Stromal cell of bone marrow (primary cell): ENCODE results near the gene TCEANC2.
"Not testable (repeated sequence)": the region's sequence is repeated elsewhere in the genome, so short reads cannot be mapped to it uniquely, and the experiment has no call there.

ENCODE experiments used
- DNase-seq: peaks from one replicate; pipeline ENCODE4 v3.0.0-alpha.2; 2012; ENCODE audit warnings: low read depth

The TCEANC2 gene

GRCh38 chr1:54027848-54028247 lies 25.6 kb upstream of the TCEANC2 start:
- DNase-seq: no peak

- DNase-seq: no peak
Measured at GRCh38 chr1:54028306-54029251, 24.8 kb upstream of the TCEANC2 start.

DNA sequence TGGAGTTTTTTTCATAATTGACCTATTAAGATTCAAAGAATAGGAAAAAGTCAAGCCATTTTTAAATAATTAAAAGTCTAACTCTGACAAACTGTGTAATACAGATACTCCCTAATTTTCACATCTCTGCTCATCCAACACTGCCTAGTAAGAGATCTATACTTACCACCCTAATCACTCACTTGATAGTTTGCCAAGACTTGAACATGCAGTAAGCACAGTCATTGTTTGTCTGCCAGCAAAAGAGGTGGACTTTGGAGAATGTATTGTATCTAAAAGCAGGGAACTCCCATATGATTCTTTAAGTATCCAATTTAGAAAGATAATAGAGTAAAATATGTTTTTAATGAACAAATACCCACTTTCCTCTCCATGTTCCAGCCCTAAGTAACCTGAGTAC lies 15.9 kb upstream of the TCEANC2 start:
- no peak for DNase-seq

GRCh38 chr1:54041806-54042205 lies 11.6 kb upstream of the TCEANC2 start:
- DNase-seq: no peak

- DNase-seq: no peak
Measured at GRCh38 chr1:54045496-54045895, 7.9 kb upstream of the TCEANC2 start.

DNA sequence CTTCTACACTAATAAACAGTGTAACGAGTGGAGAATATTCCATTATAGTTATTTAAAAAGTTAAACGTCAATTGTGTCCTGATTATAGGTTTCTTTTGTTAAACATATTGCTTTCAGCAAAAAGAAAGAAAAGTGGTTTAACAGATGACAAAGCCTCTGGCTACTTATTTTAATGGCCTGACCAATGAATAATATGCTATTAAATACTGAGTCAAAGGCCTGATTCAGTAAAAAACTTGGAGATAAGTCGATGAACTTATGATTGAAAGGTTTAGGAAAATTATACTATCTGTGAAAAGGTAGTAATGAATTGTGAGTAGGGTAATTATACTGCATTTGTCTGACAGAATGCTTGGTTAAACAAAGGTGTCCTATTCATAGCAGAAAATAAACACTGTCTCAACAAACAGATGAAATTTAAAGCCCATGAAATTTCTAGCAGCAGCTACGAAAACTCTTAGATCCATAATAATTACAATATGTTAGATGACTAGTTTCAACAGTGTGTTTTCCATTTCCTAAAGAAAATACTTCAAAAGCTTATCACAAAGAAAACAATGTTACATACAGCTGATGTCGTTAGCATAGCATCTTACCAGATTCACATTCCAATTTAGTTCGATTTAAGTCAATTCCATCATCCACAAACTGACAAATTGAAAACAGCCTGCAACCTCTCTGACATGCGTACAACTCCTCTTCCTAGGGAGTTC lies 6.6 kb upstream of the TCEANC2 start:
- no peak for DNase-seq

DNA sequence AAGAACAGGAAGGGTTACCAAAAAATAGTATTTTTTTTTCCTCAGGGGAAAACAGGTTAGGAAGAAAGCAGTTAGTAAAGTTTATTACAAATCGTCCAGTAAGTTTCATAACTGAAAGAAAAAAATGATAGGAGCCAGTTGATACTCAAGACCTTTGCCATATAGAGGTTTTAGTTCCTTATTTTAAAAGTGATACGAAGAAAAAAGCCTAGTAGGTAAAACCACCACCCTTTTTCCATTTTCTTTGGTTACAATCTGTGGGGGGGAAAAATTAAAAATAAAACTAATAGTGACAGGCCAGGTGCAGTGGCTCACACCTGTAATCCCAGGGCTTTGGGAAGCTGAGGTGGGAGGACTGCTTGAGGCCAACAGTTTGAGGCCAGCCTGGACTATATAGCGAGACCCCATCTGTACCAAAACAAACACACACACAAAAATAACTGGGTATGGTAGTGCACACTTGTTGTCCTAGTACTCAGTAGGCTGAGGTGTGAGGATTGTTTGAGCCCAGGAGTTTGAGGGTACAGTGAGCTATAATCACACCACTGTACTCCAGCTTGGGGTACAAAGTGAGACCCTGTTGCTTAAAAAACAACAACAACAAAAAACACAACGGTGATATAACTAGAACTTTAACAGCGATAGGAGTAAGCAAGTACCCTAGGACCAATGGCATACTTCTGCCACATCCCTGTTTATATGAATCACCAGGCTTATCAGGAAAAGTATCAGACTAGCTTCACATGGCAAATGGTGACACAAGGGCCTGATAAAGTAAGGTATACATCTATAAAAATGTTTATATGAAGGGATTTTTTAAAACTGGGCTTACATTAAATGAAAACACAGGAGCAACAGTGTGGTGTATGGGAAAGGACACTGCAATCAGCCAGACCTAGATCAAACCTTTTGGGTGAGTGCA lies 5.8 kb upstream of the TCEANC2 start:
- DNase-seq: no peak

- not testable (repeated sequence) for DNase-seq
Measured at GRCh38 chr1:54050435-54050834, 3.0 kb upstream of the TCEANC2 start.

DNA sequence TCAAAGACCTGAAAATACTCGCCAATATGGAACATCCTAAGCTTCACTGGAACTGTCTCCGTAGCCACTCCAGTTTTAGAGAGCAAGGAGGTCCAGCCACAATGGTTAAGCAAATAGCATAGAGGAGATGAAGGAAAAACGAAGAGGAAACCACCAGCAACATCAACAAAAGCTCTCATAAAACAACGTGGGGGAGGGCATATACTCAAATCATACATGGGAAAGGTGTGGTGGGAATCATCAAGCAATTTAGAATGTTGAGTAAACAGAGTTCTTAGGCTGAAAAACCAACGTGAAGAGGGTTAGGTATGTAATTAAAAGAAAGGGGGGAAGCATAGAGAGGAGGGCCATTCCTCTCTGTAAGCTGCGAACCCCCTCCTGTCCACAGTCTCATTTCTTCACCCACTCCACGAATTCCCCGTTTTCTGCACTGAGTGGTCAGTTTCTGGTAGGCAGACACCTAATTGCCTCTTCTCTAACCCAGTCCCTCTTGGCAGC lies 1.4 kb upstream of the TCEANC2 start:
- no peak for DNase-seq

GRCh38 chr1:54052431-54052933 lies 926 bp upstream of the TCEANC2 start:
- no peak for DNase-seq

DNA sequence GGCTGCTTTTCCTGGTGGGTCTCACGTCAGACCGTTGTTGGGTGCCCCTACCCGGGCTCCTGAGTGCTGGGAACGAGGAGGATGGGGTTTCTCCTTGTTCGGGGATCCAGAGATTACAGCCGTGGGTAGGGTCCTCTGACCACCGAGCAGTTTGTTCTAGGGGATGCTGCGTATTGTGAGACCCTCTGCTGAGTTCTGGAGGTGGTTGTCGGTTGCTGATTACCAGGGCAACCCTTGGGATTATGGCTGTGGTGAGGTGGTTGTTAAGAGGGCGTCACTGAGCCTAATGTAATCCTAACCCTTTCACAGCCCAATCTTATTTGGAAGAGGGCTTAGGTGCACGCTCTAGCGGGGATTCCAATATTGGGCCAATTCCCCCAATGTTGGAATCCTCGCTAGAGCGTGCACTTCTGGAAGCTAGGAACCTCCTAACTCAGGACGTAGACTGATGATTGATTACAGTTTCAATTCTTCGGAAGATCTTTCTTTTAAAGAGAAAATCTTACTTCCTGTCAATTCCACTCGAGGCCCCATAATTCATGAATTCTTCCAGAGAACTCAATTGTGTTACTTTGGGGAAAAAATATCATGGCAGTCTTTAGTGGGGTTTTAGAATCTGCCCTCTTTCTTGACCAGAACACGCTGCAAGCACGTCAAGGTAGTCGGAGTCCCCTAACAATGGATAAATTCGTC lies 483 bp downstream of the TCEANC2 start:
- no peak for DNase-seq

DNA sequence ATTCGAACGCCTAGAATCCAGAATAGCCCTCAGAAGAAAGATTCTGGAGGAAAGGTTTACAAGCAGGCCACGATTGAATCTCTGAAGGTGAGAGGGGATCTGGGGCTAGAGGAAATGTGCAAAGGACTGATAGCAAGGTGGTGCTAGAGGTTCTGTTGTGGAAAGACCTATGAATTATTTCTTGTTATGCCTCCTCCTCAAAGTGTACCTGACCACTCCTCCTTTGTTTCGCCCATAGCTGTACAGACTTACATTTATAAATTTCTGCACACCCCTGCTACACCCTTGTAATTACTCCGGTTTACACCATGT lies 986 bp downstream of the TCEANC2 start:
- no peak for DNase-seq

DNA sequence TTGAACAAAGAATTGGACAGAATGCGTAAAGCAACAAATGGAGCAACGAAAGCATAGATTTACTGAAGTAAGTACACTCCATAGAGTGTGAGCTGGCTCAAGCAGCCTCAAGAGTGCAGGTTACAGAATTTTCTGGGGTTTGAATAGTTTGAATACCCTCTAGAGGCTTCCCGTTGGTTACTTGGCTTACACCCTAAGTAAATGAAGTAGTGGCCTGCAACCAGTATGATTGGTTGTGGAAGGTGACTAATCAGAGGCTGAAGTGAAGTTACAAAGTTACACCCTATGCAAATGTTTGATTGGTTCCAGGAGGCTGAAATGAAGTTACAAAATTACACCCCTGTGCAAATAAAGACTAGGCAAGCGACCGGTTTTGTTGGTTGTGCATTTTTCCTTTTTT lies 10.9 kb downstream of the TCEANC2 start:
- DNase-seq: no peak

- DNase-seq: no peak
Measured at GRCh38 chr1:54069791-54070170, 16.4 kb downstream of the TCEANC2 start.

DNA sequence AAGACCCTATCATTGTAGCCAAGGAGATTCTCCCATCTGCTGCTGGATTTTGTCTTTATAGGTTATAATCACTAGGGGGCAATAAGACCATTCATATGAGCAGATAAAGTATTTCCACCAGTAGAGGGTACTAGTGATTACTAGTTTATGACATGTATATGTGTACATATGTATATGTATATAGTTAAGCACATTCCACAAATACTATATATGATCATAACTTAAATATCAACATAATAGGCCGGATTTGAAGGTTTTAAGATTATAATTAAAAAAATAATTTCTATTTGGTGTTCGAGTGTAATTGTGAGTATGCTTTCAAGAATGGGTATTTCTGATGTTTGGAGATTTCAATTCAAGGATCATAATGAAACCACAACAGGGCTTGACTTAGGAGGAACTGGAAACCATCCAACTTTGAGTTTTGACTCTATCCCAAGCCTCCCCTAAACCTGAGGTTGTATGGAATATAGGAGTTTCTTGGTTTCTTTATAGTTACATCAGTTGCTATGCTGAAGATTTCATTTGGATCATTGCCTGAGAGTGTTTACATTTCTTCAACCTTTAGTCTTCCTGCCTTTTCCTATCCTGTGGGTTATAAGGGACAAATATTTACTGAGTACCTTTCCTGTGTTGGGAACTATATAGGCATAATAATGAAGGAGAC lies 16.9 kb downstream of the TCEANC2 start:
- no peak for DNase-seq

DNA sequence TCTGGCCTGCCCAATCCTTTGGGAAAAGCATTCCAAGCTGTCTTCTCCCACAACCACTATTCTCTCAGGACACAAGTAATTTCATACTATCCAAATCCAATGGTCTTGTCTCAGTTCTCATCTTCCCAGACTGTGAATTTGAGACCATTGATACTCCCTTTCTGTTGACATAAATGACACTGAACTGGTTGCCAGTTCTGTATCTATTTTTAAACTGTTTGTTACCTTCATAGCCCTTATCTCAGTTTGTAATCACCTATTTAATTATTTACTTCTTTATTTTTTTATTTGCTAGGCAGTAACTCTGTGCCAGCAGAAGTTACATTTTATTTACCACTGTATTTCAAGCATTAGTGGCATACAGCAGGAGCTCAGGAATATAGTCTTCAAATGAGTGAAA lies 24.0 kb downstream of the TCEANC2 start:
- no peak for DNase-seq

GRCh38 chr1:54080598-54081049 lies 27.2 kb downstream of the TCEANC2 start:
- DNase-seq: no peak

DNA sequence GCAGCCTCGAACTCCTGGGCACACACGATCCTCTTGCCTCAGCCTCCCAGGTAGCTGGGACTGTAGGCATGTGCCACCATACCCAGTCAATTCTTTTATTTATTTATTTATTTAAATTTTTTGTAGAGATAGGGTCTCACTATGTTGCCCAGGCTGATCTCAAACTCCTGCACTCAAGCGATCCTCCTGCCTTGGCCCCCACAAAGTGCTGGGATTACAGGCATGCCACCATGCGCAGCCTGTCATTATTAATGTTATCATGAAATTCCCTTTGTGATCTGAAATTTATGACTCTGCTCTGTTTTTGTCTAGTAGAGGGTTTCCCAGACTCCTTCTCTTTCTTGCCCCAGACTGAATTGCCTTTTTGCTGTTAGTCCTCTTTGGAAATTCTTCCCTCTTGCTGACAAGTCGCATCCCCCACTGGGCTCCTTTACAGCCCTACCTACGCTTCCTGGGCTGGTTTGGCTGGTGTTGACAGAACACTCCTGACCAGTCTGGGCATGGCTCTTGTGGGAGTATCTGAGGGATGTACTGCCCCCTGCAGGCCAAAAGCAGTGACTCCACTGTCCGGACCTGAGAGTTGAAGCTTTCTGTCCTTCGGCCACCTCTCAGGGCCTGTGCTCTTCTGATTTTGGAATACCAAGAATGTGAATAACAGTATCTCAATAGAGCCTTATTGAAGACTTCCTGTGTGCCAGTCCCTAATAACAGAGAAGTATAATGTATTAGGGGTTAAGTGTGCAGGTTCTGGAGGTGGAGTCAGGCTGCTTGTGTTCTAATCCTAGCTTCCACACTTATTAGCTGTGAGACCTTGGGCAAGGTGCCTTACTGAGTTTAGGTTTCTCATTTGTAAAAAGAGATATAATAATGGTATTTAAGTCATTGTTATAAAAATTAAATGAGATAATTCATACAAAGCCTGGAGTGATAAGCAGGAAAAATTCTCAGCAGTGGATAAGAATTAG lies 28.2 kb downstream of the TCEANC2 start:
- peak; percentile 14 for DNase-seq

GRCh38 chr1:54084794-54085193 lies 31.4 kb downstream of the TCEANC2 start:
- no peak for DNase-seq

DNA sequence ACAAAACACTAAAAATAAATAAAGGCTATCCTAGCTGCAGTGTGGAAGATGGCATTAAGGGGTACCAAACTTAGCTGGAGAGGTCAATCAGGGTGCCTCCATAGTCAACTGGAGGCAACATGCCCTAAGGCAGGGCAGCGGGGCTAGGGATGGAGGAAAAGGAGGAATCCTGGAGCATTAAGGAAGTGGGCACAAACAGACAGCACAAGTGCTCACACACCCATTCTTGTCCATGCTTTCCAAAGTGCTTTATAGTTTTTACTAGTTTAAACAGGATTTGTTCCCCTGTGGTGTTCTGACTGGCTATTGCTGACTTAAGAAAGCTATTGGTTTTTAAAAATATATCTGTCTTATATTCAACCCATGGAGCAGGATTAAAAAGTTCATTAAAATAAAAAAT lies 33.3 kb downstream of the TCEANC2 start:
- no peak for DNase-seq
